Liver (tissue), 3 donors: ENCODE data around the gene DROSHA.

ENCODE experiments used
- CTCF ChIP-seq: fragments of 150-350 bp; IDR thresholded peaks from 2 replicates; pipeline ENCODE4 v1.5.1; 2017; ENCODE audit warnings: improper control_type of control experiment, low read depth, low read length; ENCODE audit not compliant: missing input control
- EGR1 ChIP-seq, 2 donors: IDR thresholded peaks; 2 replicates each; pipeline ENCODE4 v1.6.1; 2016 to 2018; ENCODE audit warnings: antibody characterized with exemption in 2 of 2, low read depth in 2 of 2
- MAX ChIP-seq: IDR thresholded peaks from 2 replicates; pipeline ENCODE4 v1.6.1; 2016; ENCODE audit warnings: antibody characterized with exemption
- RAD21 ChIP-seq, 2 donors: IDR thresholded peaks; 2 replicates each; pipeline ENCODE4 v1.6.1; 2016; ENCODE audit warnings: antibody characterized with exemption in 2 of 2, mild to moderate bottlenecking in 2 of 2
- REST ChIP-seq: IDR thresholded peaks from 2 replicates; pipeline ENCODE4 v1.6.1; 2016; ENCODE audit warnings: antibody characterized with exemption, mild to moderate bottlenecking
- TAF1 ChIP-seq: conservative IDR thresholded peaks from 2 replicates; pipeline ENCODE4 v1.6.1; 2016; ENCODE audit warnings: antibody characterized with exemption, mild to moderate bottlenecking
- YY1 ChIP-seq: IDR thresholded peaks from 2 replicates; pipeline ENCODE4 v1.6.1; 2016; ENCODE audit warnings: antibody characterized with exemption, mild to moderate bottlenecking
- ZBTB33 ChIP-seq: IDR thresholded peaks from 2 replicates; pipeline ENCODE4 v1.6.1; 2016; ENCODE audit warnings: antibody characterized with exemption
- donor health status: healthy.
- donor health status: healthy.

- no peak for TF ChIP-seq CTCF
- TF ChIP-seq RAD21 (IDR thresholded peaks at IDR 0.05), result no peak
- TF ChIP-seq YY1, result no peak
- TF ChIP-seq EGR1 (IDR thresholded peaks at IDR 0.05; ENCODE audit: low read depth in 2 of 2), result no peak
- no peak for TF ChIP-seq REST
- no peak for TF ChIP-seq MAX
- no peak for TF ChIP-seq TAF1
- no peak for TF ChIP-seq ZBTB33
Observed at GRCh38 chr5:31495336-31495735, 36.6 kb downstream of the DROSHA start.
